ENCODE measurements around the gene KIF1A.
A peak's percentile ranks its signal among the peaks of the same experiment; 100 is the strongest.
"Not testable (repeated sequence)": the region's sequence is repeated elsewhere in the genome, so short reads cannot be mapped to it uniquely, and the experiment has no call there.

KIF1A gene

GRCh38 chr2:240696469-240696868, 123.5 kb downstream of the KIF1A start:
- DNase-seq: not testable (repeated sequence)

DNA sequence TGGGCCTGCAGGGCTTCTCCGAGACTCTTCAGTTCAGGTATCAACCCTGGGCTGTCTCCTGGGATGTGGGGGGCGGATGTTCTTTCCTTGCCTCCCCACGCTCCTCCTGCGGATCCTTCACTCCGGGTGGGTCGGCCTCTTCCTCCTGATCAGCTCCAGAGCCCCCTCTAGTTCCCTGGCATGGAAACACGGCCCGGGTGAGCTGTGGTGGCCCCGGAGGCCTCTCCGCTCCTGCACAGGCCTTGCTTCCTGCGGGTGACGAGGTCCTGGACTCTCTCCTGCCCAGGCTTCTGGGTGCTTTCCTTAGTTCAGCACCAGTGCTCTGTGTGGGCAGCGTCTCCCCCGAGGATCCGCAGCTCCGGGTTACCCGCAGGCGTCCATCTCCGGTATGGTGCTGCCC, 124.4 kb downstream of the KIF1A start:
- not testable (repeated sequence) for DNase-seq

GRCh38 chr2:240694304-240694703, 125.7 kb downstream of the KIF1A start:
- not testable (repeated sequence) for DNase-seq

- DNase-seq: not testable (repeated sequence)
These were observed 127.1 kb downstream of the KIF1A start for GRCh38 chr2:240692583-240693561.

DNA sequence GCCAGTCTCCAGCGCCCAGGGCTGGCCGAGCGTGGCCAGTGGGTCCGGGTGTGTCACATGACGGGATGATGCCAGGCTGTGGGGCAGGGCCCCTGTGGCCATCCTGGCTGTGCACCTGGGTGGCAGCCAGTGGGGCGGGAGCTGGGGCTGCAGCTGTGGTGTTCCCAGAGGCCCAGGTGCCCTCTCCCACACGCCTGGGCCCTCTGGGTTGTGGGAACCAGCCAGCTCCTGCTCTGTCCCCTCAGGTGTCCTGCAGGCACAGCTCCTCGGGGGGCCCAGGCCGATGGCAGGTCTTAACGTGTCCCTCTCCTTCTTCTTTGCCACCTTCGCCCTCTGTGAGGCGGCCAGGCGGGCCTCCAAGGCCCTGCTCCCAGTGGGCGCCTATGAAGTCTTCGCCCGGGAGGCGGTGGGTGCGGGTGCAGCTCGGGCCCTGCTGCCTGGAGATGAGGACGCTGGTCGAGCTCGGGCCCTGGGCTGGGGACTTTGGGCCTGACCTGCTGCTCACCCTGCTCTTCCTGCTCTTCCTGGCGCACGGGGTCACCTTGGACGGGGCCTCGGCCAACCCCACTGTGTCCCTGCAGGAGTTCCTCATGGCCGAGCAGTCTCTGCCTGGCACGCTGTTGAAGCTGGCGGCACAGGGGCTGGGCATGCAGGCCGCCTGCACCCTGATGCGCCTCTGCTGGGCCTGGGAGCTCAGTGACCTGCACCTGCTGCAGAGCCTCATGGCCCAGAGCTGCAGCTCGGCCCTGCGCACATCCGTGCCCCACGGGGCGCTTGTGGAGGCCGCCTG, 128.2 kb downstream of the KIF1A start, which contains the start of gene AQP12A:
Gene AQP12A (plus strand): TSS at position 236 of the 790 bp plus-strand sequence. CDS start 48 bp downstream, at position 284.
- DNase-seq: not testable (repeated sequence)

DNA sequence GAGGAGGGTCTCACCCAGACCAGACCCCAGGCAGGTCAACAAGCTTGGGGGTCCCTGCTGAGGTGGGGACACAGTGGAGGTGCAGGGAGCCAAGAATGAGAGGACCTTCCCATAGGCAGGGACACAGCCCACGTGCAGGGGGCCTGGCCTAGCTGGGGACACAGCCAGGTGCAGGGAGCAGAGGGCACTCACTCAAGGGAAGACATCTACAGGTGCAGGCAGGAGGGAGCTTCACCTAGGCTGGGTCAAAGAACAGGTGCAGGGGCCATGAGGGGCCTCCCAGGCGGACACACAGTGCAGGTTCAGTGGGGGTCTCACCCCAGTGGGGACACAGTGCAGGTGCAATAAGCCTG, 129.0 kb downstream of the KIF1A start:
- not testable (repeated sequence) for DNase-seq

GRCh38 chr2:240690421-240691074, 129.5 kb downstream of the KIF1A start:
- not testable (repeated sequence) for DNase-seq

DNA sequence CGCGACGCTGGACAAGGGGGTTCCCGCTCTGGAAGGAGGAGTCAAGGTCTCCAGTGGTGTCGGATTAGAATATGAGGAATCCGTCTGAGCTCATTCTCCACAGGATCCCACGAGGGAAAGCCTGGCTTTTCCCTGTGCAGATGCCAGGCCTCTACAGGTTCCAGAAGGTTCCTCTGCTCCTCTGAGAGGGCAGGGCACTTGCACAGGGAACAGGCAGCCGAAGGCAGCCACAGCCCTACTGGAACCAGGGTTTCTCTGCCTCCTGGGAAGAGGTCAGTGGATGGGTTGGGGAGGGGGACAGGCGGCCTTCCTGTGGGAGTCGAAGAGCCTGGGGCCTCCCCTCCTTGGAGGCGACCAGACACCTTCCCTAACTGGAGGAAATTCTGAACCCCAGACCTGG, 130.0 kb downstream of the KIF1A start:
- DNase-seq: no peak

GRCh38 chr2:240688553-240688919, 131.5 kb downstream of the KIF1A start:
- no peak for DNase-seq

- DNase-seq: no peak
These were observed 132.1 kb downstream of the KIF1A start for GRCh38 chr2:240687741-240688552.

DNA sequence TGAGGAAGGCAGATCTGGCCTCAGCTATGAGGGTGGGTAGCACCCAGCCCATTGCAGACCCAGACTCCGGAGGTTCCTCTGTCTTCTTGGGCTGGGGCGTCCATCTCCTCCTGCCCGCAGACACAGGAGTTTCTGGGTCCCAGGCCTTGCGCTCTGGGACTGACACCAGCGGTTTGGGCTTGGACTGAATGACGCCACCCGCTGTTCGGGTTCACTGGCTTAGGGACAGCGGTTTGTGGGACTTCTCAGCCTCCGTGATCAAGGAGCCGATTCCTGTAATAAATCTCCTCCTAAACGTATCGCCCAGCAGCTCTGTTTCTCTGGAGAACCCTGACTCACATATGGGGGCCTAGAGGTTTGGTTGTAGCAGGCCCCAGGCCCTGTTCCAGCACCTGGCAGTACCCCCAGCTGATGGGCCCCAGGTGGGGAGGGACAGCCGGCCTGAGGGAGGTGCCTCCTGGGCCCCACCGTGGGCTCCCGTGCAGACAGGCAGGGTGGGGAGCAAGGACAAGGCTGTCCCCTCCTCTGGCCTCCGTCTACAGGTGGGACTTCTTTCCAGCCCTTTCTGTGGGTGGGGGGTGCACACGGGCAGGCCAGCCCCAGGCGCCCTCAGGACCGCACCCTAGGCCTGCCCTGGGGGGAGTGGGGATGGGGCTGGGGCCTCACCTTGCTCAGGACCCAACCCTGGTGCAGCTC, 132.8 kb downstream of the KIF1A start:
- DNase-seq: no peak

DNA sequence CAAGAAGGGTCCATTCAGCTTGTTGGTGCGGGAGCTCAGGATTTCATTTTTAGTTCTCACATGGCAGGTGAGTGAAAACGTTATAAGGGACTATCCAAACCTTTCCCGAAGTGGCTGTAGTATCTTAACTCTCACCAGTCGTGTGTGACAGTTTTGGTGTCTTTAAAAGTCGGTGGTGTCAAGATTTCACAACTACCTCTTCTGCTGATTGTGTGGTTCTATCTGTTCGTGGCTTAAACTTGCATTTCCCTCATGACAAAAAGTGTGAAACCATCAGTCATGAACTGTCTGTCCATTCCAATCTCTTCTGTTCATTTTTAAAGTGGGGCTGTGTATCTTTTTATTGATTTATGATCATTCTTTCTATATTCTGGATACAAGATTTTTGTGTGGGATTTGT, 133.6 kb downstream of the KIF1A start:
- no peak for DNase-seq

- DNase-seq: peak; percentile 78
These were observed 134.1 kb downstream of the KIF1A start for GRCh38 chr2:240685771-240686371.

DNA sequence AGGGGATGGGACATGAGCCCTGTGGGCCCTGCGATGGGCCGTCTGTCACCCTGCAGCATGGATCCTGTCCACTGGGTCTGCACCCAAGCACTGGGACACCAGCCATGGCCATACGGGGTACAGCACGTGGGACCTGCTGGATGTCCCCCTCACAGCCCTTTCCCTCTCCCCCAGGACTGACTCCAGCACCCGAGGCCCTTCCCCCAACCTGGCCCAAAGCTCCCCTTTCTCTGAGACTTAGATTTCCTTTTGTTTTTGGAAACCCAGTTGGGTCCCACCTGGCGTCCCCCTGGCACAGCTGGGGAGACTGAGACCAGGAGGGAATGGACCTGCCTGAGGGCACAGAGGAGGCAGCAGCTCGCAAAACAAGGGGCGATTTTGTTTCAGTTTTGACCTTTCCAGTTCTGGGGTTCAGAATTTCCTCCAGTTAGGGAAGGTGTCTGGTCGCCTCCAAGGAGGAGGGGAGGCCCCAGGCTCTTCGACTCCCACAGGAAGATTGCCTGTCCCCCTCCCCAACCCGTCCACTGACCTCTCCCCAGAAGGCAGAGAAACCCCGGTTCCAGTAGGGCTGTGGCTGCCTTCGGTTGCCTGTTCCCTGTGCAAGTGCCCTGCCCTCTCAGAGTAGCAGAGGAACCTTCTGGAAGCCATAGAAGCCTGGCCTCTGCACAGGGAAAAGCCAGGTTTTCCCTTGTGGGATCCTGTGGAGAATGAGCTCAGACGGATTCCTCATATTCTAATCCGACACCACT, 135.9 kb downstream of the KIF1A start:
- DNase-seq: not testable (repeated sequence)

DNA sequence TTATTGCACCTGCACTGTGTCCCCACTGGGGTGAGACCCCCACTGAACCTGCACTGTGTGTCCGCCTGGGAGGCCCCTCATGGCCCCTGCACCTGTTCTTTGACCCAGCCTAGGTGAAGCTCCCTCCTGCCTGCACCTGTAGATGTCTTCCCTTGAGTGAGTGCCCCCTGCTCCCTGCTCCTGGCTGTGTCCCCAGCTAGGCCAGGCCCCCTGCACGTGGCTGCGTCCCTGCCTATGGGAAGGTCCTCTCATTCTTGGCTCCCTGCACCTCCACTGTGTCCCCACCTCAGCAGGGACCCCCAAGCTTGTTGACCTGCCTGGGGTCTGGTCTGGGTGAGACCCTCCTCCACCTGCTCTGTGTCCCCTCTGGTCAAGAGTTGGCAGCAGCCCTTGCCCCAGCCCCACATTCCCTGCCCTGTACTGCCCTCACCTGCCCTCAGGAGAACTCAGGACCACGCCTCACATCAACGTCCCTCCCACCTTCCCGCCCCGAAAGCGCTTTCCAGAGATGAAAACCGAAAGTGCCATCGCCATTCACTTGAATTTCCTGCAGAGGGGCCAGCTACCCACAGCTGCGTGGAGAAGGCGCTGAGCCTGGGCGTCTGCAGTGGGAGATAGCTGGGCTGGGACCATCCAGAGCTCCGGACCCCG, 136.6 kb downstream of the KIF1A start:
- DNase-seq: not testable (repeated sequence)

GRCh38 chr2:240682431-240683224, 137.4 kb downstream of the KIF1A start, which contains the start of gene AQP12B:
Gene AQP12B (minus strand): TSS chr2:240682885. CDS start chr2:240682837, 48 bp downstream.
- not testable (repeated sequence) for DNase-seq

- DNase-seq: not testable (repeated sequence)
These were observed 139.8 kb downstream of the KIF1A start for GRCh38 chr2:240680185-240680584.

DNA sequence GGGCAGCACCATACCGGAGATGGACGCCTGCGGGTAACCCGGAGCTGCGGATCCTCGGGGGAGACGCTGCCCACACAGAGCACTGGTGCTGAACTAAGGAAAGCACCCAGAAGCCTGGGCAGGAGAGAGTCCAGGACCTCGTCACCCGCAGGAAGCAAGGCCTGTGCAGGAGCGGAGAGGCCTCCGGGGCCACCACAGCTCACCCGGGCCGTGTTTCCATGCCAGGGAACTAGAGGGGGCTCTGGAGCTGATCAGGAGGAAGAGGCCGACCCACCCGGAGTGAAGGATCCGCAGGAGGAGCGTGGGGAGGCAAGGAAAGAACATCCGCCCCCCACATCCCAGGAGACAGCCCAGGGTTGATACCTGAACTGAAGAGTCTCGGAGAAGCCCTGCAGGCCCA, 141.1 kb downstream of the KIF1A start:
- DNase-seq: not testable (repeated sequence)

GRCh38 chr2:240678043-240678442, 142.0 kb downstream of the KIF1A start:
- DNase-seq: not testable (repeated sequence)
